Measurements from ENCODE around the gene ARMC3.

GRCh38 chr10:22958338-22958737 is 30.5 kb downstream of the ARMC3 start:
- TF ChIP-seq CTCF (conservative IDR thresholded peaks at IDR 0.05) (no peak), EZH2 (IDR thresholded peaks at IDR 0.05; ENCODE audit: low read depth) (no peak)

Measured in PC-9 (cell line).